NK-92 treated with Interleukin-12 subunit alpha and Interleukin-12 subunit beta, amount 100 ng/mL, for 24 hours (cell line): ENCODE results near the gene HPGDS.
"Not testable (repeated sequence)": the region's sequence is repeated elsewhere in the genome, so short reads cannot be mapped to it uniquely, and the experiment has no call there.

Source experiments
- DNase-seq: peaks from one replicate; lab custom pipeline; 2025; lab: John Stamatoyannopoulos, UW

The HPGDS gene

GRCh38 chr4:94342694-94343093 is at the start of gene HPGDS:
Gene HPGDS, minus strand, starts transcription at chr4:94342836. Its CDS starts 8,207 bp downstream, at chr4:94334629.
- DNase-seq, result no peak

- DNase-seq, result no peak
Measured at GRCh38 chr4:94390804-94391410, 48.3 kb upstream of the HPGDS start.

GRCh38 chr4:94389595-94390267 is 47.1 kb upstream of the HPGDS start:
- no peak for DNase-seq

GRCh38 chr4:94387965-94388364 is 45.3 kb upstream of the HPGDS start:
- DNase-seq, result not testable (repeated sequence)

GRCh38 chr4:94385452-94385851 is 42.8 kb upstream of the HPGDS start:
- DNase-seq, result not testable (repeated sequence)

- not testable (repeated sequence) for DNase-seq
Measured at GRCh38 chr4:94382891-94383290, 40.3 kb upstream of the HPGDS start.

- DNase-seq, result no peak
Measured at GRCh38 chr4:94378047-94378446, 35.4 kb upstream of the HPGDS start.

- no peak for DNase-seq
Measured at GRCh38 chr4:94377294-94377693, 34.7 kb upstream of the HPGDS start.

GRCh38 chr4:94375364-94375763 is 32.7 kb upstream of the HPGDS start:
- no peak for DNase-seq

GRCh38 chr4:94373752-94374151 is 31.1 kb upstream of the HPGDS start:
- no peak for DNase-seq

GRCh38 chr4:94372991-94373390 is 30.4 kb upstream of the HPGDS start:
- no peak for DNase-seq

- no peak for DNase-seq
Measured at GRCh38 chr4:94372228-94372978, 29.8 kb upstream of the HPGDS start.

GRCh38 chr4:94371290-94371689 is 28.7 kb upstream of the HPGDS start:
- DNase-seq, result no peak

GRCh38 chr4:94370533-94371254 is 28.1 kb upstream of the HPGDS start:
- no peak for DNase-seq

- no peak for DNase-seq
Measured at GRCh38 chr4:94369046-94369445, 26.4 kb upstream of the HPGDS start.

- no peak for DNase-seq
Measured at GRCh38 chr4:94368459-94368858, 25.8 kb upstream of the HPGDS start.

GRCh38 chr4:94365304-94365703 is 22.7 kb upstream of the HPGDS start:
- no peak for DNase-seq

- DNase-seq, result no peak
Measured at GRCh38 chr4:94364527-94364926, 21.9 kb upstream of the HPGDS start.

- DNase-seq, result no peak
Measured at GRCh38 chr4:94363136-94363655, 20.6 kb upstream of the HPGDS start.

- DNase-seq, result no peak
Measured at GRCh38 chr4:94359838-94360237, 17.2 kb upstream of the HPGDS start.

- DNase-seq, result no peak
Measured at GRCh38 chr4:94359221-94359620, 16.6 kb upstream of the HPGDS start.

- DNase-seq, result no peak
Measured at GRCh38 chr4:94358101-94358500, 15.5 kb upstream of the HPGDS start.
